Measurements from ENCODE around the gene ARHGAP8.

Gene ARHGAP8

GRCh38 chr22:44786610-44787009, 34.2 kb downstream of the ARHGAP8 start:
- Histone ChIP-seq H3K9me3 (ENCODE audit: insufficient read depth, low read depth, low read length) (no peaks in the 10 kb centered on the region), H3K36me3 (ENCODE audit: insufficient read depth, low read length) (no peaks in the 10 kb centered on the region)

GRCh38 chr22:44787832-44788231, 35.5 kb downstream of the ARHGAP8 start:
- no peaks in the 10 kb centered on the region for H3K27me3 ChIP-seq (ENCODE audit: insufficient read depth, low read length, poor library complexity, severe bottlenecking)
- no peaks in the 10 kb centered on the region for H4K20me1 ChIP-seq (ENCODE audit: insufficient read depth, low read length, poor library complexity, severe bottlenecking)
- TF ChIP-seq CTCF (conservative IDR thresholded peaks at IDR 0.05; ENCODE audit: low read length) = no peak
- TF ChIP-seq EZH2phosphoT487 (IDR thresholded peaks at IDR 0.05; ENCODE audit: borderline replicate concordance) = no peak
- no peak overlapping the region for H2AFZ ChIP-seq (ENCODE audit: low read length)
- no peak overlapping the region for H3K9ac ChIP-seq (ENCODE audit: low read depth, low read length, poor library complexity, severe bottlenecking)
- no peaks in the 10 kb centered on the region for H3K36me3 ChIP-seq (ENCODE audit: insufficient read depth, low read length)
- H3K79me2 ChIP-seq (ENCODE audit: insufficient read depth, low read length) = no peaks in the 10 kb centered on the region
- no peaks in the 10 kb centered on the region for H3F3A ChIP-seq (ENCODE audit: low read depth)
- H3K4me2 ChIP-seq (ENCODE audit: low read depth, low read length, poor library complexity, severe bottlenecking) = no peak overlapping the region
- no peaks in the 10 kb centered on the region for H3K9me3 ChIP-seq (ENCODE audit: insufficient read depth, low read depth, low read length)
- no peaks in the 10 kb centered on the region for H3K9me2 ChIP-seq (replicated peaks; ENCODE audit: low read depth, low read length)
- no peak overlapping the region for H3K4me3 ChIP-seq (ENCODE audit: low read length, poor library complexity, severe bottlenecking)
- H3K4me1 ChIP-seq (ENCODE audit: insufficient read depth, low read length, poor library complexity, severe bottlenecking) = no peaks in the 10 kb centered on the region

More at GRCh38 chr22:44786610-44787009, 34.2 kb downstream of the ARHGAP8 start:
- Histone ChIP-seq H3K9me2 (replicated peaks; ENCODE audit: low read depth, low read length) (no peaks in the 10 kb centered on the region), H4K20me1 (ENCODE audit: insufficient read depth, low read length, poor library complexity, severe bottlenecking) (no peaks in the 10 kb centered on the region), H3K4me3 (ENCODE audit: low read length, poor library complexity, severe bottlenecking) (no peak overlapping the region), H3K4me1 (ENCODE audit: insufficient read depth, low read length, poor library complexity, severe bottlenecking) (no peaks in the 10 kb centered on the region), H3K27me3 (ENCODE audit: insufficient read depth, low read length, poor library complexity, severe bottlenecking) (no peaks in the 10 kb centered on the region), H3F3A (ENCODE audit: low read depth) (no peaks in the 10 kb centered on the region), H3K9ac (ENCODE audit: low read depth, low read length, poor library complexity, severe bottlenecking) (no peak overlapping the region), H2AFZ (ENCODE audit: low read length) (no peak overlapping the region), H3K79me2 (ENCODE audit: insufficient read depth, low read length) (no peaks in the 10 kb centered on the region), H3K4me2 (ENCODE audit: low read depth, low read length, poor library complexity, severe bottlenecking) (no peak overlapping the region)
- TF ChIP-seq CTCF (conservative IDR thresholded peaks at IDR 0.05; ENCODE audit: low read length) = no peak
- no peak for TF ChIP-seq EZH2phosphoT487 (IDR thresholded peaks at IDR 0.05; ENCODE audit: borderline replicate concordance)

- no peak for TF ChIP-seq CTCF (conservative IDR thresholded peaks at IDR 0.05; ENCODE audit: low read length)
- no peak for TF ChIP-seq EZH2phosphoT487 (IDR thresholded peaks at IDR 0.05; ENCODE audit: borderline replicate concordance)
- Histone ChIP-seq H3K27me3 (ENCODE audit: insufficient read depth, low read length, poor library complexity, severe bottlenecking) (no peaks in the 10 kb centered on the region), H3K4me1 (ENCODE audit: insufficient read depth, low read length, poor library complexity, severe bottlenecking) (no peaks in the 10 kb centered on the region), H3K36me3 (ENCODE audit: insufficient read depth, low read length) (no peaks in the 10 kb centered on the region), H3K9ac (ENCODE audit: low read depth, low read length, poor library complexity, severe bottlenecking) (no peak overlapping the region), H3K4me3 (ENCODE audit: low read length, poor library complexity, severe bottlenecking) (no peak overlapping the region), H3K9me3 (ENCODE audit: insufficient read depth, low read depth, low read length) (no peaks in the 10 kb centered on the region), H3K79me2 (ENCODE audit: insufficient read depth, low read length) (no peaks in the 10 kb centered on the region), H3K4me2 (ENCODE audit: low read depth, low read length, poor library complexity, severe bottlenecking) (no peak overlapping the region), H3F3A (ENCODE audit: low read depth) (no peaks in the 10 kb centered on the region), H4K20me1 (ENCODE audit: insufficient read depth, low read length, poor library complexity, severe bottlenecking) (no peaks in the 10 kb centered on the region), H2AFZ (ENCODE audit: low read length) (no peak overlapping the region), H3K9me2 (replicated peaks; ENCODE audit: low read depth, low read length) (no peaks in the 10 kb centered on the region)
Observed at GRCh38 chr22:44793106-44793505, 40.7 kb downstream of the ARHGAP8 start.

All from Loucy (cell line).